ENCODE results near the gene UBE3D.
A peak's percentile ranks its signal among the peaks of the same experiment; 100 is the strongest.
"Not testable (repeated sequence)": the region's sequence is repeated elsewhere in the genome, so short reads cannot be mapped to it uniquely, and the experiment has no call there.

The UBE3D gene

GRCh38 chr6:82914511-82914910, 151.1 kb downstream of the UBE3D start:
- DNase-seq (ENCODE audit: low spot score): no peak

GRCh38 chr6:82910820-82911219, 154.8 kb downstream of the UBE3D start:
- DNase-seq (ENCODE audit: low spot score): no peak

GRCh38 chr6:82910395-82910794, 155.2 kb downstream of the UBE3D start:
- no peak for DNase-seq (ENCODE audit: low spot score)

GRCh38 chr6:82909551-82909950, 156.1 kb downstream of the UBE3D start:
- no peak for DNase-seq (ENCODE audit: low spot score)

- no peak for DNase-seq (ENCODE audit: low spot score)
Observed at GRCh38 chr6:82908661-82909060, 157.0 kb downstream of the UBE3D start.

GRCh38 chr6:82906951-82907350, 158.7 kb downstream of the UBE3D start:
- DNase-seq (ENCODE audit: low spot score): peak; percentile 24

- DNase-seq (ENCODE audit: low spot score): no peak
Observed at GRCh38 chr6:82906489-82906888, 159.2 kb downstream of the UBE3D start.

- no peak for DNase-seq (ENCODE audit: low spot score)
Observed at GRCh38 chr6:82904860-82905259, 160.8 kb downstream of the UBE3D start.

- no peak for DNase-seq (ENCODE audit: low spot score)
Observed at GRCh38 chr6:82904257-82904656, 161.4 kb downstream of the UBE3D start.

- no peak for DNase-seq (ENCODE audit: low spot score)
Observed at GRCh38 chr6:82902290-82902689, 163.4 kb downstream of the UBE3D start.

GRCh38 chr6:82894653-82895259, 170.9 kb downstream of the UBE3D start:
- no peak for DNase-seq (ENCODE audit: low spot score)

- DNase-seq (ENCODE audit: low spot score): no peak
Observed at GRCh38 chr6:82893889-82894652, 171.6 kb downstream of the UBE3D start.

- DNase-seq (ENCODE audit: low spot score): not testable (repeated sequence)
Observed at GRCh38 chr6:82891503-82891902, 174.1 kb downstream of the UBE3D start.

GRCh38 chr6:82891076-82891475, 174.6 kb downstream of the UBE3D start:
- DNase-seq (ENCODE audit: low spot score): no peak

- DNase-seq (ENCODE audit: low spot score): no peak
Observed at GRCh38 chr6:82890240-82890639, 175.4 kb downstream of the UBE3D start.

GRCh38 chr6:82889143-82889542, 176.5 kb downstream of the UBE3D start:
- no peak for DNase-seq (ENCODE audit: low spot score)

- DNase-seq (ENCODE audit: low spot score): no peak
Observed at GRCh38 chr6:82882363-82883023, 183.1 kb downstream of the UBE3D start.

GRCh38 chr6:82881519-82881918, 184.1 kb downstream of the UBE3D start:
- no peak for DNase-seq (ENCODE audit: low spot score)

GRCh38 chr6:82878812-82879211, 186.8 kb downstream of the UBE3D start:
- DNase-seq (ENCODE audit: low spot score): no peak

- no peak for DNase-seq (ENCODE audit: low spot score)
Observed at GRCh38 chr6:82877213-82878195, 188.1 kb downstream of the UBE3D start.

- peak; percentile 5 for DNase-seq (ENCODE audit: low spot score)
Observed at GRCh38 chr6:82875573-82876185, 190.0 kb downstream of the UBE3D start.

GRCh38 chr6:82874867-82875266, 190.8 kb downstream of the UBE3D start:
- no peak for DNase-seq (ENCODE audit: low spot score)

Measured in hepatic stellate cell (primary cell).